Endothelial cell (in vitro differentiated cells): ENCODE results near the gene FGR. TPM values are rescaled to one million over a fixed set of nuclear protein-coding genes. Genes with fewer than 3 reads are reported as not detected.
"Not testable (repeated sequence)": the region's sequence is repeated elsewhere in the genome, so short reads cannot be mapped to it uniquely, and the experiment has no call there.

Experiments
- DNase-seq: peaks from one replicate; pipeline ENCODE4 v3.0.0; 2021; ENCODE audit warnings: low spot score
- H3K27ac Mint-ChIP-seq: one replicate; pipeline ENCODE4 v1.8.0; 2021; ENCODE audit warnings: mixed read lengths, inconsistent platforms; ENCODE audit not compliant: unreplicated experiment
- H3K27me3 Mint-ChIP-seq: one replicate; pipeline ENCODE4 v1.8.0; 2021; ENCODE audit warnings: mild to moderate bottlenecking, moderate library complexity, mixed read lengths, inconsistent platforms; ENCODE audit not compliant: unreplicated experiment
- H3K36me3 Mint-ChIP-seq: one replicate; pipeline ENCODE4 v1.8.0; 2021; ENCODE audit warnings: mild to moderate bottlenecking, low read depth, mixed read lengths, inconsistent platforms; ENCODE audit not compliant: unreplicated experiment
- H3K4me1 Mint-ChIP-seq: one replicate; pipeline ENCODE4 v1.8.0; 2021; ENCODE audit warnings: mild to moderate bottlenecking, mixed read lengths, inconsistent platforms; ENCODE audit not compliant: unreplicated experiment
- H3K4me3 Mint-ChIP-seq: one replicate; pipeline ENCODE4 v1.8.0; 2021; ENCODE audit warnings: mild to moderate bottlenecking, mixed read lengths, inconsistent platforms; ENCODE audit not compliant: unreplicated experiment
- H3K9me3 Mint-ChIP-seq: one replicate; pipeline ENCODE4 v1.8.0; 2021; ENCODE audit warnings: mixed read lengths, inconsistent platforms; ENCODE audit not compliant: unreplicated experiment
- CTCF ChIP-seq: fragments of 200-600 bp; sonication (generic); IDR thresholded peaks from one replicate; pipeline ENCODE4 v1.5.0; 2021; ENCODE audit warnings: antibody characterized with exemption; ENCODE audit not compliant: unreplicated experiment
- total RNA-seq: library from RNA; stranded (reverse); fragmentation: NEBNext Ultra II Directional; extraction: Animal tissue kit (Norgen Biotek cat#: 25700); gene quantifications from one replicate; pipeline ENCODE4 v1.2.1, GENCODE V29; 2021; ENCODE audit not compliant: unreplicated experiment

Gene FGR
- total RNA-seq, 1 donor from 2014 or later = 0.46 TPM

- DNase-seq = no peak
- Mint-ChIP-seq H3K27ac (peak overlapping the region; percentile 91), H3K4me3 (no peak overlapping the region), H3K4me1 (peaks cover 46% of the 10 kb centered on the region), H3K9me3 (no peaks in the 10 kb centered on the region), H3K36me3 (peaks cover 3% of the 10 kb centered on the region), H3K27me3 (peaks cover 6% of the 10 kb centered on the region)
- TF ChIP-seq CTCF = no peak
These were observed 4.0 kb downstream of the FGR start for GRCh38 chr1:27630859-27631491.

GRCh38 chr1:27628712-27629111 lies 6.3 kb downstream of the FGR start:
- no peak for TF ChIP-seq CTCF
- H3K4me1 Mint-ChIP-seq = peaks cover 37% of the 10 kb centered on the region
- H3K27ac Mint-ChIP-seq = no peak overlapping the region
- no peak overlapping the region for H3K4me3 Mint-ChIP-seq
- H3K9me3 Mint-ChIP-seq = no peaks in the 10 kb centered on the region
- no peak for DNase-seq
- H3K27me3 Mint-ChIP-seq = peaks cover 4% of the 10 kb centered on the region
- H3K36me3 Mint-ChIP-seq = peaks cover 3% of the 10 kb centered on the region

GRCh38 chr1:27627733-27628132 lies 7.3 kb downstream of the FGR start:
- H3K4me3 Mint-ChIP-seq, H3K36me3 Mint-ChIP-seq, H3K27me3 Mint-ChIP-seq, H3K27ac Mint-ChIP-seq, DNase-seq, H3K9me3 Mint-ChIP-seq: not testable (repeated sequence)
- H3K4me1 Mint-ChIP-seq = peaks cover 30% of the 10 kb centered on the region

DNA sequence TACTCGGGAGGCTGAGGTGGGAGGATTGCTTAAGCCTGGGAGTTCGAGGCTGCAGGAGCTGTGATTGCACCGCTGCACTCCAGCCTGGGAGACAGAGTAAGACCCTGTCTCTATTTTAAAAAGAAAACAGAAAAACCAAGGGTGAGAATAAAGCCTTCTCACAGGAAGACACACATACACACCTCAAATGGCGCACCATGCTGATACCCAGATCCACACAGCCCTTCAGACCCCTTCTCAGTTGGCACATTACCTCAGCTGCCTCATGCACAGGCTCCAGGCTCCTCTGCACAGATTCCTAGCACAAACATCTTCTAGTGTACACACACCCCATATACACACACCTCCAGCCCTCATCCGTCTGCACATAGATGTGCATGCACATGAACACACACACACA lies 7.9 kb downstream of the FGR start:
- H3K36me3 Mint-ChIP-seq = peaks cover 3% of the 10 kb centered on the region
- H3K9me3 Mint-ChIP-seq = no peaks in the 10 kb centered on the region
- DNase-seq = no peak
- H3K4me3 Mint-ChIP-seq = no peak overlapping the region
- no peak overlapping the region for H3K27ac Mint-ChIP-seq
- peaks cover 25% of the 10 kb centered on the region for H3K4me1 Mint-ChIP-seq
- TF ChIP-seq CTCF = no peak
- peaks cover 3% of the 10 kb centered on the region for H3K27me3 Mint-ChIP-seq

- H3K4me3 Mint-ChIP-seq = no peak overlapping the region
- no peaks in the 10 kb centered on the region for H3K9me3 Mint-ChIP-seq
- no peak for TF ChIP-seq CTCF
- H3K27ac Mint-ChIP-seq = no peak overlapping the region
- H3K4me1 Mint-ChIP-seq = peaks cover 17% of the 10 kb centered on the region
- H3K36me3 Mint-ChIP-seq = peaks cover 3% of the 10 kb centered on the region
- DNase-seq = no peak
- peaks cover 3% of the 10 kb centered on the region for H3K27me3 Mint-ChIP-seq
These were observed 8.7 kb downstream of the FGR start for GRCh38 chr1:27626031-27626935.
